ENCODE data around the gene MCF2L.

Gene MCF2L

GRCh38 chr13:112972867-112973576 lies 4.0 kb downstream of the MCF2L start:
- TF ChIP-seq JUND (IDR thresholded peaks at IDR 0.05; ENCODE audit: low read depth), result no peak
- in situ Hi-C loops (cut with HindIII; ENCODE audit: low pct_unique_long_range_greater_than_20kb, low sequenced_read_pairs), result no loop called here

GRCh38 chr13:112973577-112973951 lies 4.5 kb downstream of the MCF2L start:
- TF ChIP-seq JUND (IDR thresholded peaks at IDR 0.05; ENCODE audit: low read depth), result no peak
- in situ Hi-C loops (cut with HindIII; ENCODE audit: low pct_unique_long_range_greater_than_20kb, low sequenced_read_pairs), result no loop called here
- DNase-seq (ENCODE audit: low read depth in 1 of 2, low spot score in 1 of 2), result no peak

More at GRCh38 chr13:112972867-112973576, 4.0 kb downstream of the MCF2L start:
- no peak for DNase-seq (ENCODE audit: low read depth in 1 of 2, low spot score in 1 of 2)

- in situ Hi-C loops (cut with HindIII; ENCODE audit: low pct_unique_long_range_greater_than_20kb, low sequenced_read_pairs), result no loop called here
- no peak for TF ChIP-seq JUND (IDR thresholded peaks at IDR 0.05; ENCODE audit: low read depth)
- DNase-seq (ENCODE audit: low read depth in 1 of 2, low spot score in 1 of 2), result no peak
Observed at GRCh38 chr13:112974125-112974524, 5.1 kb downstream of the MCF2L start.

DNA sequence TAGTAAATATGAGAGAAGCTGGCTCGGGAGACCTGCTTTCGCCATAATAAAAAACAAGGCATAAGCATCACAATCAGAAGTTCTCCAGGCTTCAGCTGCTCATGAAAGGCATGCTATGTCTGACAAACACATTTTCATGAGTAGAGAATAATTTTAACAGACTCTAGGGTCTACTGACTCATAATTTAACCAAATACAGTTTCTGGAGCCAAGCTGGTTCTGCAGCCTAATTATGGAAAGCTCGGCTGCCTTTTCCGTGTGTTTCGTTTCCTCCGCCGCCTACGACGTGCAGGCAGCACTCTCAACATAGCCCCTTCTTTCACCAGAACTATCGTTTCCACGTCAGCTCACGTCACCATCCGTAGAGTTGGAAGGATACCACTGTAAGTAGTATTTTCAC lies 5.7 kb downstream of the MCF2L start:
- in situ Hi-C loops (cut with HindIII; ENCODE audit: low pct_unique_long_range_greater_than_20kb, low sequenced_read_pairs), result no loop called here
- no peak for TF ChIP-seq JUND (IDR thresholded peaks at IDR 0.05; ENCODE audit: low read depth)
- no peak for DNase-seq (ENCODE audit: low read depth in 1 of 2, low spot score in 1 of 2)

- no peak for TF ChIP-seq JUND (IDR thresholded peaks at IDR 0.05; ENCODE audit: low read depth)
- in situ Hi-C loops (cut with HindIII; ENCODE audit: low pct_unique_long_range_greater_than_20kb, low sequenced_read_pairs), result no loop called here
- DNase-seq (ENCODE audit: low read depth in 1 of 2, low spot score in 1 of 2), result no peak
Observed at GRCh38 chr13:112975401-112975939, 6.5 kb downstream of the MCF2L start.

- no peak for DNase-seq (ENCODE audit: low read depth in 1 of 2, low spot score in 1 of 2)
- in situ Hi-C loops (cut with HindIII; ENCODE audit: low pct_unique_long_range_greater_than_20kb, low sequenced_read_pairs), result no loop called here
- no peak for TF ChIP-seq JUND (IDR thresholded peaks at IDR 0.05; ENCODE audit: low read depth)
Observed at GRCh38 chr13:112976526-112976925, 7.5 kb downstream of the MCF2L start.

DNA sequence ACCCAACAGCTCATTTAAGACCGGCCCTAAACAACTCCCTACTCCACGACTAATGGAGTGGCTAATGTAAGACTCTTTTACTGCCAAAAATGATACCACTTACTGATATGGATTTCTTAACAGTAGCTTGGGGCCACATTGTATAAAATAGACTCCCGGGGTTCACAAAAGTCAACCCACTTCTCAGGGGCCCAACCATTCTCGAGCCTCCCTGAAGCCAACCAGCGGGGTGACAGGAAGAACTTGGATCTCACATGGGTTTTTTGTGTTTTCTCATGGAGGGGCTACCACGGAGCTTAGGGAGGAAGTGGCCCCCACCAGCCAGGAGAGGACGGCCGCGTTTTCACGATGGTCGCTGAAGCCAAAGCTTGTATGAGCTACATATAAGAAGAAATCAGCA lies 8.1 kb downstream of the MCF2L start:
- DNase-seq (ENCODE audit: low read depth in 1 of 2, low spot score in 1 of 2), result no peak
- TF ChIP-seq JUND (IDR thresholded peaks at IDR 0.05; ENCODE audit: low read depth), result no peak
- in situ Hi-C loops (cut with HindIII; ENCODE audit: low pct_unique_long_range_greater_than_20kb, low sequenced_read_pairs), result no loop called here

DNA sequence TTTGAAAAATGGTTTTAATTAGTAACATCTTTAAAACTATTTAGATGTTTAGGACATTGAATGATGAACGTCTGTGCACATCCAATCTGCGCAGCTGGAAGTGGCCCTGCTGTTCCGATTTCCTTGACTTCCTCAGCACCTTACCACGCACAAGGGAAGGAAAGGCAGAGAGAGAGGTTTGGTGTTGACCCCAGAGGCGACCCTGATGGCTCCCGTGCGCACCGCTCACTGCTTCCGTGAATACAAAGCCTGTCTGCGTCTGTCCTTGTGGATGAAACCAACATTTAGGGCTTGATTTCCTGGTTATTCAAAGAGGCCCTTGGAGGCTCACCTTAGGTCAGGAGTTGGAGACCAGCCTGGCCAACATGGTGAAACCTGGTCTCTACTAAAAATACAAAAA lies 8.5 kb downstream of the MCF2L start:
- in situ Hi-C loops (cut with HindIII; ENCODE audit: low pct_unique_long_range_greater_than_20kb, low sequenced_read_pairs), result no loop called here
- no peak for DNase-seq (ENCODE audit: low read depth in 1 of 2, low spot score in 1 of 2)
- TF ChIP-seq JUND (IDR thresholded peaks at IDR 0.05; ENCODE audit: low read depth), result no peak

DNA sequence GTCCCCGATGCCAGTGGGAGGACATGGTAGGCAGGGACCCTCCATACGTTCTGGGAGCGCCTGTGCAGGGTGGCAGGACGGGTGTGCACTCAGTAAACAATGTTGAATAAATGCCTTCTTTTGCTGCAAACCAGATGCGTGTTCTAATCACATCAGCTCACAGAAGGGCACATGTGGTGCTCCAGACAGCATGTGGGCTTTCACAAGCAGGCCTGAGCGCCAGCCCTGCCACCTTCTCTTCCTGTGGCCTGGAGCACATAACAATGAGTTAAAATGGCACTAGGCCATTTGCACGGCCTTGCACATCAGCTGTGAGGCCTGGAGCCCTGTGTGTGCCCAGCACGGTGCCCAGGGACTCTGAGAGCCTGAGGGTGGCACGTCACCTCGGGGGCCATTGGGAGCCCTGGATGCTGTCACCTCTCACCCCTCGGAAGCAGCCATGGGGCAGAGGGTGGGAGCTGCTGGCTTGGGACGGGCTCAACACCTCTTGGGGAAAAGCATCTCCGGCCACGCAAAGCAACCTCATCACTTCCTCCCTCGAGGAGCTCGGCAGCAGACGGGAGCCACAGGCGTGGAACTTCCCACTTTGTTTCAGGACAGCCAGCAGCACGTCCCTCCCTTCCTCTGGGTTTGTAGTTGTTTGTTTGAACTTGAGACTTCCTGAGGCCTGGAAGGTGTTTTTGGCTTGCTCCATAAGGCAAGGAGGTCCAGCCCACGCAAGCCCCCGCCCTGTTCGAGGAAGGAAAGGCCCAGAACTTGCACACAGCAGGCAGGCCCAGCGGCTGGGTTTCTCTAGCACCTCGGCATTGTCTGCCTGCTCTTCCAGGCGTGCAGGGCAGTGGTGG lies 9.8 kb downstream of the MCF2L start:
- in situ Hi-C loops (cut with HindIII; ENCODE audit: low pct_unique_long_range_greater_than_20kb, low sequenced_read_pairs), result no loop called here
- DNase-seq (ENCODE audit: low read depth in 1 of 2, low spot score in 1 of 2), result no peak
- no peak for TF ChIP-seq JUND (IDR thresholded peaks at IDR 0.05; ENCODE audit: low read depth)

DNA sequence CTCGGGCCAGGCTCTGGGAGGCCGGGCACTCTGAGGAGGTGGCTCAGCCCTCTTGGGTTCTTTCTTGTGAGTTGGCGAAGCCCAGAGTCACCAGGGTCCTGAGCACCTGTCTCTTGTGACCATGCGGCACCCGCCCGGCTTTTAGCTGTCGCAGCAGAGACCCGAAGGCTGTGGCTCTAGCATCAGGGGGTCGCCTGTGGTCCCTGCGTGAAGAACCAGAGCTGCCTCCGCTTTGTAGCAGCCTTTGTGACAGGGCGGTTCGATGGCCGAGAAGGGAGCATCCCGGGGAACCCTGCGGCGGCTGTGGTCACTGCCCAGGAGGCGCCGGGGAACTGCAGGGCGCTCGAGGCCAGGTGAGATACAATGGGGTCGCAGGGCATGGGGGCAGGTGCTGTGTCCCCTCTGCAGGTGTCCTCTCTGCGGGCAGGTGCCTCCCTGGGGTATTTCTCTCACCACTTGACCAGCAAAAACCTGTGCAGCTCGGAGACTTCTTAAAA lies 10.4 kb downstream of the MCF2L start:
- in situ Hi-C loops (cut with HindIII; ENCODE audit: low pct_unique_long_range_greater_than_20kb, low sequenced_read_pairs), result no loop called here
- DNase-seq (ENCODE audit: low read depth in 1 of 2, low spot score in 1 of 2), result no peak
- TF ChIP-seq JUND (IDR thresholded peaks at IDR 0.05; ENCODE audit: low read depth), result no peak

GRCh38 chr13:112980434-112980833 lies 11.4 kb downstream of the MCF2L start:
- in situ Hi-C loops (cut with HindIII; ENCODE audit: low pct_unique_long_range_greater_than_20kb, low sequenced_read_pairs), result no loop called here
- TF ChIP-seq JUND (IDR thresholded peaks at IDR 0.05; ENCODE audit: low read depth), result no peak
- DNase-seq (ENCODE audit: low read depth in 1 of 2, low spot score in 1 of 2), result no peak

- no peak for DNase-seq (ENCODE audit: low read depth in 1 of 2, low spot score in 1 of 2)
- no peak for TF ChIP-seq JUND (IDR thresholded peaks at IDR 0.05; ENCODE audit: low read depth)
- in situ Hi-C loops (cut with HindIII; ENCODE audit: low pct_unique_long_range_greater_than_20kb, low sequenced_read_pairs), result no loop called here
Observed at GRCh38 chr13:112981451-112981850, 12.4 kb downstream of the MCF2L start.

Data from T47D (cell line).